Osteoblast (primary cell): ENCODE measurements around the gene SEL1L2. TPM values are rescaled to one million over a fixed set of nuclear protein-coding genes. Genes with fewer than 3 reads are reported as not detected.

ENCODE experiments used
- DNase-seq: peaks from one replicate; pipeline ENCODE4 v3.0.0; 2011; ENCODE audit warnings: low spot score, mixed read lengths; ENCODE audit not compliant: insufficient read length; ENCODE audit errors: missing footprints
- H2AFZ ChIP-seq: 2 replicates; pipeline ENCODE4 v1.6.0; 2011; ENCODE audit warnings: mild to moderate bottlenecking, low read length
- H3K27ac ChIP-seq: 2 replicates; pipeline ENCODE4 v1.5.1; 2011; ENCODE audit warnings: mild to moderate bottlenecking, low read depth, low read length, moderate library complexity
- H3K27me3 ChIP-seq: 2 replicates; pipeline ENCODE4 v1.6.0; 2012; ENCODE audit warnings: mild to moderate bottlenecking, control low read depth, inconsistent platforms, low read length, moderate library complexity; ENCODE audit not compliant: insufficient read depth
- H3K36me3 ChIP-seq: 2 replicates; pipeline ENCODE4 v1.5.1; 2011; ENCODE audit warnings: mild to moderate bottlenecking, low read length, control low read depth, moderate library complexity; ENCODE audit not compliant: insufficient read depth
- H3K4me1 ChIP-seq: 2 replicates; pipeline ENCODE4 v1.5.1; 2011; ENCODE audit warnings: mild to moderate bottlenecking, low read length, control low read depth, moderate library complexity; ENCODE audit not compliant: insufficient read depth
- H3K4me2 ChIP-seq: 2 replicates; pipeline ENCODE4 v1.6.0; 2011; ENCODE audit warnings: mild to moderate bottlenecking, low read length; ENCODE audit not compliant: insufficient read depth
- H3K4me3 ChIP-seq: fragments of 200-600 bp; sonication (generic); 3 replicates; pipeline ENCODE4 v1.5.1; 2012; ENCODE audit warnings: mild to moderate bottlenecking, low read length, inconsistent platforms; ENCODE audit not compliant: insufficient read depth
- H3K79me2 ChIP-seq: 2 replicates; pipeline ENCODE4 v1.6.0; 2012; ENCODE audit warnings: mild to moderate bottlenecking, low read length, control low read depth, inconsistent platforms; ENCODE audit not compliant: insufficient read depth
- H3K9me3 ChIP-seq: 2 replicates; pipeline ENCODE4 v1.5.1; 2011; ENCODE audit warnings: low read depth, low read length, control low read depth
- H4K20me1 ChIP-seq: 2 replicates; pipeline ENCODE4 v1.6.0; 2012; ENCODE audit warnings: mild to moderate bottlenecking, low read length, control low read depth; ENCODE audit not compliant: insufficient read depth
- CTCF ChIP-seq: IDR thresholded peaks from 2 replicates; pipeline ENCODE4 v1.5.1; 2011; ENCODE audit warnings: mild to moderate bottlenecking, low read depth, low read length, moderate library complexity; ENCODE audit errors: extremely low read depth
- small RNA-seq: library from RNA; depleted of rRNA; stranded (forward); fragments of <200 nt; gene quantifications from one replicate; pipeline ENCODE3, GENCODE V24; 2012
- total RNA-seq: library from RNA; depleted of rRNA; stranded (reverse); fragments of >200 nt; gene quantifications from 2 replicates; pipeline ENCODE4 v1.2.3, GENCODE V29; 2012

SEL1L2 gene
- total RNA-seq, 1 donor = not detected

DNA sequence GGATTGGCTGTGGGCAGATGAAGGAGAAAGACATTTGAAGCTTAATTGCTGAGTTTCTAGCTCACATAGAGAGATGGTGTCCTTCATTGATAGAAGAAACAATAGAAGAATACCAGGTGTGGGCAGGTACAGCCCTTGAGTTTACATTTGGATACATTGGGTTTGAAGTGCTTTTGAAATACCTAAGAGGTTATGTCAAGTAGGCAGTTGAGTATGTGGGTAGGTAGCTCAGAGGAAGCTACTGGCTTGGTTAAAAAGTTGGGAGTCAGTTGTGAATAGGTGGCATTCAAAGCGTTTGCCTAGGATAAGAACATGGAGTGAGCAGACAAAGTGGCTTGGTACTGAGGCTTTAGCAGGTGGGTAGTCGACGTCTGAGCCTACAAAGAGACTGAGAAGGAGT is 180.6 kb downstream of the SEL1L2 start:
- Histone ChIP-seq H3K36me3 (peaks cover 71% of the 10 kb centered on the region), H3K4me2 (no peak overlapping the region), H3K27me3 (no peaks in the 10 kb centered on the region), H3K27ac (no peak overlapping the region), H3K79me2 (no peaks in the 10 kb centered on the region), H4K20me1 (no peaks in the 10 kb centered on the region), H3K9me3 (no peaks in the 10 kb centered on the region), H2AFZ (no peak overlapping the region), H3K4me3 (no peak overlapping the region), H3K4me1 (no peaks in the 10 kb centered on the region)
- no peak for TF ChIP-seq CTCF
- no peak for DNase-seq

DNA sequence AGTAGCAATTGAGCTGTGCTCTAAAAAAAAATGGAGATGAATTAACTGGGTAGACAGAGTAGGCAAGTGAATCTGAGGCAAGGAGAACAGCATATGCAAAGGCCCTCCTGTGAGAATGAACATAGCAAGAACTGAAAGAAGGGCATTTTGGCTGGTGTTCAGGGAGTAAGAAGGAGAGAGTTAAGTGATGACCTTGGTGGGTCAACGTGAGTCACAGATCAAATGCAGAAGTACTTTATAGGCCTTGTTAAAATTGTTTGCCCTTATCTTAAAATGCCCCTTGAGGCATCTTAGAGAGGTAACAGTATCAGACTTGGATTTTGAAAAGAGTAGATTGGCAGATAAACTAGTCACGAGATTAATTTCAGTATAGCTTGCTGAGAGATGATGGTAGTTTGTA is 181.0 kb downstream of the SEL1L2 start:
- Histone ChIP-seq H3K4me1 (no peaks in the 10 kb centered on the region), H3K4me2 (no peak overlapping the region), H3K27ac (no peak overlapping the region), H4K20me1 (no peaks in the 10 kb centered on the region), H3K36me3 (peaks cover 70% of the 10 kb centered on the region), H3K27me3 (no peaks in the 10 kb centered on the region), H3K79me2 (no peaks in the 10 kb centered on the region), H3K4me3 (no peak overlapping the region), H3K9me3 (no peaks in the 10 kb centered on the region), H2AFZ (no peak overlapping the region)
- no peak for DNase-seq
- no peak for TF ChIP-seq CTCF

DNA sequence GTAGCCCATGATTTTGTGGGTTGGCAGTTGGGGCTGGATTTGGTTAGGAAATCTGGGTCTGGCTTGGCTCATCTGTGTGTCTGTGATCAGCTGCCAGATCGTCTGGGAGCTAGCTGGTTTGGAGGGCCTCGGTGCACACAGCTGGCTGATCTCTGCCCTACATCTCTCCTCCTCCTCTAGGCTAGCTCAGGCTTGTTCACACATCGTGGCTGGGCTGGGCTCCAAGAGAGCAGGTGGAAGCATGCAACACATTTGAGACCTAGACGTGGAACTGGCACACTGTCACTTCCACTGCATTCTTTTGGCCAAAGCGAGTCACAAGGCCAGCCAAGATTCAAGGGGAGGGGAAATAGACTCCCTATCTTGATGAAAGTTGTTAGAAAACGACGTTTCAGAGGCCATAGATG is 189.7 kb downstream of the SEL1L2 start:
- no peak overlapping the region for H3K4me3 ChIP-seq
- H3K4me1 ChIP-seq = peaks cover 15% of the 10 kb centered on the region
- peaks cover 10% of the 10 kb centered on the region for H4K20me1 ChIP-seq
- H3K4me2 ChIP-seq = peak overlapping the region; percentile 0
- no peak overlapping the region for H2AFZ ChIP-seq
- H3K79me2 ChIP-seq = no peaks in the 10 kb centered on the region
- peaks cover 55% of the 10 kb centered on the region for H3K36me3 ChIP-seq
- H3K9me3 ChIP-seq = no peaks in the 10 kb centered on the region
- no peaks in the 10 kb centered on the region for H3K27me3 ChIP-seq
- TF ChIP-seq CTCF = no peak
- no peak overlapping the region for H3K27ac ChIP-seq
- peak; percentile 84 for DNase-seq

- Histone ChIP-seq H3K4me1 (peaks cover 15% of the 10 kb centered on the region), H3K4me2 (no peak overlapping the region), H3K79me2 (no peaks in the 10 kb centered on the region), H3K36me3 (peaks cover 58% of the 10 kb centered on the region), H2AFZ (no peak overlapping the region), H3K27ac (no peak overlapping the region), H3K9me3 (no peaks in the 10 kb centered on the region), H3K4me3 (no peak overlapping the region), H3K27me3 (no peaks in the 10 kb centered on the region), H4K20me1 (peaks cover 10% of the 10 kb centered on the region)
- DNase-seq = no peak
- TF ChIP-seq CTCF = no peak
Measured at GRCh38 chr20:13799974-13800373, 190.4 kb downstream of the SEL1L2 start.

Small RNA genes lying within 50 kb of the gene (small RNA-seq; reads per million reads assigned to genes)
- not detected for gene RNU6-278P
- not detected for gene RPS3P1

Other genes starting within 250 kb of the SEL1L2 start
- gene ESF1, start 205.7 kb downstream of the SEL1L2 start, total RNA-seq = 7.7 and 9.0 TPM in 2 replicates
- 8.3 and 12.3 TPM in 2 replicates for gene NDUFAF5, start 205.6 kb downstream of the SEL1L2 start, total RNA-seq
- gene MACROD2, start 4.9 kb upstream of the SEL1L2 start, total RNA-seq = 1.8 and 4.0 TPM in 2 replicates